NCI-H69 (cell line): ENCODE measurements around the gene DOK1.

ENCODE experiments used
- DNase-seq: peaks from one replicate; lab custom pipeline; 2025; lab: John Stamatoyannopoulos, UW

DOK1 gene

DNA sequence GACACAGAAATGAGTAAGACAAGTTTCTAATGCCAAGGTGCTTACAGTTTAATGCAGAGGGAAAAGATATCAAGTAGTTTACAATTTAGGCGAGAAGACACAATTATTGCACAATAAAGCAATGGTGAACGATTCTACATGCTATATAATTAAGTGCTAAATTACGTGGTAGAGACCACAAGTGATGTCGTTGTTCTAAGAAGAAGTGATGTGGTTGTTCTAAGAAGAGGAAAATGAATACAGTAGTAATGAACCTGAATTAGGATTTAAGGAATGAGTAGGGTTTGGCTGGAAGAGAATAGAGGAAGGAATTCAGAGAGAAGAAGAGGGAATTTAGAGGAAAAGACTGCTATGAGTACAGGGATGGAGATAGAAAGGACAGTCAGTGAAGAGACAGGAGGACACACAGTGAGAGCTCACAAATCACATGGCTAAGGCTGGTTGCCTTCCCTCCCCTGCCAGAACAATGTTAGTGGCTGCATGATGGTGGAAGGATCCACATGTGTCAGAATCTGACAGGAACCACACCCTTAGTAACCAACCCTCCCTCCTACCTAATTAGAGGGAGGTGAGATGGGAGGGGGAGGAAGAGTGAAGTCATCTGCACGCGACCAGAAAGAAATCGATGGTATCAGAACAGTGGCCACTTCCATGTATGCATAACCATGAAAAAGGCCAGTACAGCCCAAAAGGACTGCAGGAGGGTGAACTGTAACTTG lies 48.9 kb downstream of the DOK1 start:
- DNase-seq = peak; percentile 32

DNA sequence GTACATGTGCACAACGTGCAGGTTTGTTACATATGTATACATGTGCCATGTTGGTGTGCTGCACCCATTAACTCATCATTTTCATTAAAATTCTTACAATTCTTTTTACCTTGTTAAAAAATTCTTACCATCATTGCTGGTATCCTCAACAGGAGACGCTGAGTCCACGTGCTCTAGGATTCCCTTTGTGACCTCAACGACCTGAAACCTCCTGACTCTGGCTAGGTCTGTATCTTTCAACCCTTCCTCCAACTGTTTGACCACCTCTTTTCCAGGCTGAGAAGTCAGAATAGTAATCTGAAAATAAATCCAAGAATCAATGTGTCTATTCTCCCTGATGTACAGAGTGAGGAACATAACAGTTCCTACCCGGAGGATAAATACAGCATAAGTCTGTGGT lies 52.4 kb downstream of the DOK1 start:
- DNase-seq = no peak
